H1 (cell line): Measurements from ENCODE around the gene TECPR2. TPM values are rescaled to one million over a fixed set of nuclear protein-coding genes. Genes with fewer than 3 reads are reported as not detected.

ENCODE experiments used
- CBX5 ChIP-seq: fragments of 300-800, 300-1000 bp; sonication (generic); IDR thresholded peaks from 2 replicates; pipeline ENCODE4 v1.7.1; 2016; ENCODE audit warnings: antibody characterized with exemption, low read length, low read depth
- polyA plus RNA-seq, 7 experiments: library from polyadenylated mRNA; depleted of rRNA in 3 of 7; stranded (reverse) in 5 of 7; unstranded in 2 of 7; fragments of >200 nt in 5 of 7; fragments of 200-250 nt in 2 of 7; gene quantifications; 1 replicate in 5 of 7; 2 replicates in 1 of 7; 4 replicates in 1 of 7; pipeline versions ENCODE4 v1.2.1 to v1.2.3, GENCODE V29; 2011 to 2013; ENCODE audit warnings: missing spikeins in 2 of 7, mixed read lengths in 2 of 7
- total RNA-seq: library from RNA; stranded (reverse); fragmentation: NEBNext Ultra II Directional; extraction: Animal tissue kit (Norgen Biotek cat#: 25700); gene quantifications from 2 replicates; pipeline ENCODE4 v1.2.1, GENCODE V29; 2021
- TF ChIP-seq, protein P1 (sequence below): IDR thresholded peaks from 2 replicates; pipeline ENCODE4 v1.6.1; 2011; ENCODE audit warnings: low read depth, mild to moderate bottlenecking, low read length; ENCODE audit not compliant: insufficient read depth

TECPR2 gene
- total and polyA plus RNA-seq, 2 of the 8 experiments (the other 6 are each of a cell fraction or from before 2014, with no cell fraction given): 6.8 to 19.4 TPM

DNA sequence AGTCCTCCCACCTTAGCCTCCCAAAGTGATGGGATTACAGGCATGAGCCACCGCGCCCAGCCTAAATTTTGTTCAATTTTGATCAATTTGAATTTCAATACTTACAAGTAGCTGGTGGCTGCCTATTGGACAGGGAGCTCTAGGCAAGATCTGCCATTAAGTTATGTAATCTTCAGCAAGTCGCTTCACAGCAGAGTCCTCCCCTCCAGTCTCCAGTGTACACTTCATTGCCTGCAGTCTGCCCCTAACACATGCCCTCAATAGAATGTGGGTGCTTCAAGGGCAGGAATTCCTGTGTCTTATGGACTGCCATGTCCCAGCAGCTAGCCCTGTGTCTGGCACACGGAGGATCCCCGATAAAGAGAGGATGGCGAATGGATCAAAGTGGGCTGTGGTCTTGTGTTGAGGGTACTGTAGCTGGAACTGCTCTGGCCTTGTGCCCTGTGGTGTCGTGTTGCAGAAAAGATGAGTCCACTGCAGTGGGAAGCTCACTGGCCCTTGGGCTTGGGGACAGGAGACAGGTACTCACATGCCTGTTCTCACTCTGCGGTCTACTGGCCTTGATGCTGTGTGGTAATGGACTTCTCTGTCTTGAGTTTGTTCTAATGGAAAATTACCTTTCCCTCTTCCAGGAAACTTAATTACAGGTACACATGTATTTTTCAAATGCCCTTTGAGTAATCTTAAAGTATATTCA, 67.6 kb downstream of the TECPR2 start (continued):
- TF ChIP-seq, protein P1, sequence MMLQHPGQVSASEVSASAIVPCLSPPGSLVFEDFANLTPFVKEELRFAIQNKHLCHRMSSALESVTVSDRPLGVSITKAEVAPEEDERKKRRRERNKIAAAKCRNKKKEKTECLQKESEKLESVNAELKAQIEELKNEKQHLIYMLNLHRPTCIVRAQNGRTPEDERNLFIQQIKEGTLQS: no peak
- TF ChIP-seq CBX5: no peak
